OCI-LY1 (cell line): ENCODE results near the gene TAGLN3.

Experiments
- H2AFZ ChIP-seq: fragments of 200-600 bp; sonication (generic), shearing (Covaris generic); 2 replicates; pipeline ENCODE4 v1.6.0; 2014; ENCODE audit warnings: antibody characterized with exemption, mild to moderate bottlenecking, low read length
- H3F3A ChIP-seq: fragments of 200-600 bp; sonication (generic), shearing (Covaris generic); 2 replicates; pipeline ENCODE4 v1.6.0; 2014; ENCODE audit warnings: mild to moderate bottlenecking, antibody characterized with exemption, low read length, moderate library complexity; ENCODE audit not compliant: insufficient read depth
- H3K27ac ChIP-seq: fragments of 200-600 bp; sonication (generic); 2 replicates; pipeline ENCODE4 v1.5.1; 2014; ENCODE audit warnings: low read length, mixed run types, mild to moderate bottlenecking, low read depth; ENCODE audit not compliant: poor library complexity, severe bottlenecking
- H3K27me3 ChIP-seq: fragments of 200-600 bp; sonication (generic); 2 replicates; pipeline ENCODE4 v1.6.0; 2014; ENCODE audit warnings: antibody characterized with exemption, mild to moderate bottlenecking, low read length, moderate library complexity; ENCODE audit not compliant: insufficient read depth
- H3K36me3 ChIP-seq: fragments of 200-600 bp; sonication (generic); 2 replicates; pipeline ENCODE4 v1.6.1; 2014; ENCODE audit warnings: mild to moderate bottlenecking, antibody characterized with exemption, low read length, moderate library complexity, mixed read lengths; ENCODE audit not compliant: insufficient read depth
- H3K4me1 ChIP-seq: fragments of 200-600 bp; sonication (generic); 2 replicates; pipeline ENCODE4 v1.5.1; 2014; ENCODE audit warnings: mild to moderate bottlenecking, low read length, moderate library complexity; ENCODE audit not compliant: insufficient read depth, severe bottlenecking
- H3K4me2 ChIP-seq: fragments of 200-600 bp; sonication (generic), shearing (Covaris generic); 2 replicates; pipeline ENCODE4 v1.6.1; 2014; ENCODE audit warnings: low read length
- H3K4me3 ChIP-seq: fragments of 200-600 bp; sonication (generic); 2 replicates; pipeline ENCODE4 v1.5.1; 2014; ENCODE audit warnings: low read length, low read depth, mild to moderate bottlenecking, mixed read lengths; ENCODE audit not compliant: poor library complexity, severe bottlenecking
- H3K79me2 ChIP-seq: fragments of 200-600 bp; shearing (Covaris generic); 2 replicates; pipeline ENCODE4 v1.6.1; 2016; ENCODE audit warnings: mixed run types, low read length, mixed read lengths; ENCODE audit not compliant: insufficient read depth
- H3K9ac ChIP-seq: fragments of 200-600 bp; sonication (generic), shearing (Covaris generic); 2 replicates; pipeline ENCODE4 v1.6.1; 2014; ENCODE audit warnings: mild to moderate bottlenecking, low read length, mixed read lengths
- H3K9me2 ChIP-seq: fragments of 200-600 bp; sonication (generic), shearing (Covaris generic); 2 replicates; pipeline ENCODE4 v1.6.1; 2014; ENCODE audit warnings: low read depth, mild to moderate bottlenecking, low read length, mixed read lengths
- H3K9me3 ChIP-seq: fragments of 200-600 bp; shearing (Covaris generic); 2 replicates; pipeline ENCODE4 v1.6.1; 2014; ENCODE audit warnings: low read length, mixed read lengths
- H4K20me1 ChIP-seq: fragments of 200-600 bp; sonication (generic), shearing (Covaris generic); 2 replicates; pipeline ENCODE4 v1.6.0; 2016; ENCODE audit warnings: mild to moderate bottlenecking, low read length; ENCODE audit not compliant: insufficient read depth
- EZH2 ChIP-seq: fragments of 200-600 bp; sonication (generic), shearing (Covaris generic); IDR thresholded peaks from 2 replicates; pipeline ENCODE4 v1.8.0; 2017; ENCODE audit warnings: borderline replicate concordance, mixed run types, mild to moderate bottlenecking, antibody characterized with exemption, low read length, moderate library complexity, mixed read lengths
- TF ChIP-seq, protein P1 (sequence below): fragments of 200-600 bp; sonication (generic), shearing (Covaris generic); IDR thresholded peaks from 2 replicates; pipeline ENCODE4 v1.5.1; 2017; ENCODE audit warnings: mild to moderate bottlenecking, antibody characterized with exemption, low read length, moderate library complexity, mixed read lengths

Gene TAGLN3

GRCh38 chr3:112010636-112011035 is 11.9 kb downstream of the TAGLN3 start:
- no peaks in the 10 kb centered on the region for H3K79me2 ChIP-seq
- no peaks in the 10 kb centered on the region for H3K36me3 ChIP-seq
- H3F3A ChIP-seq: no peaks in the 10 kb centered on the region
- H3K27ac ChIP-seq: no peak overlapping the region
- H3K9me2 ChIP-seq: no peaks in the 10 kb centered on the region
- H3K4me3 ChIP-seq: no peak overlapping the region
- no peak for TF ChIP-seq EZH2
- TF ChIP-seq, protein P1, sequence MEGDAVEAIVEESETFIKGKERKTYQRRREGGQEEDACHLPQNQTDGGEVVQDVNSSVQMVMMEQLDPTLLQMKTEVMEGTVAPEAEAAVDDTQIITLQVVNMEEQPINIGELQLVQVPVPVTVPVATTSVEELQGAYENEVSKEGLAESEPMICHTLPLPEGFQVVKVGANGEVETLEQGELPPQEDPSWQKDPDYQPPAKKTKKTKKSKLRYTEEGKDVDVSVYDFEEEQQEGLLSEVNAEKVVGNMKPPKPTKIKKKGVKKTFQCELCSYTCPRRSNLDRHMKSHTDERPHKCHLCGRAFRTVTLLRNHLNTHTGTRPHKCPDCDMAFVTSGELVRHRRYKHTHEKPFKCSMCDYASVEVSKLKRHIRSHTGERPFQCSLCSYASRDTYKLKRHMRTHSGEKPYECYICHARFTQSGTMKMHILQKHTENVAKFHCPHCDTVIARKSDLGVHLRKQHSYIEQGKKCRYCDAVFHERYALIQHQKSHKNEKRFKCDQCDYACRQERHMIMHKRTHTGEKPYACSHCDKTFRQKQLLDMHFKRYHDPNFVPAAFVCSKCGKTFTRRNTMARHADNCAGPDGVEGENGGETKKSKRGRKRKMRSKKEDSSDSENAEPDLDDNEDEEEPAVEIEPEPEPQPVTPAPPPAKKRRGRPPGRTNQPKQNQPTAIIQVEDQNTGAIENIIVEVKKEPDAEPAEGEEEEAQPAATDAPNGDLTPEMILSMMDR: no peak
- no peak overlapping the region for H3K4me2 ChIP-seq
- no peaks in the 10 kb centered on the region; the same call in 1 of the 2 replicates for H3K27me3 ChIP-seq
- peaks cover 4% of the 10 kb centered on the region for H3K4me1 ChIP-seq
- no peak overlapping the region for H3K9ac ChIP-seq
- H3K9me3 ChIP-seq: no peaks in the 10 kb centered on the region
- no peaks in the 10 kb centered on the region for H4K20me1 ChIP-seq
- no peak overlapping the region for H2AFZ ChIP-seq

DNA sequence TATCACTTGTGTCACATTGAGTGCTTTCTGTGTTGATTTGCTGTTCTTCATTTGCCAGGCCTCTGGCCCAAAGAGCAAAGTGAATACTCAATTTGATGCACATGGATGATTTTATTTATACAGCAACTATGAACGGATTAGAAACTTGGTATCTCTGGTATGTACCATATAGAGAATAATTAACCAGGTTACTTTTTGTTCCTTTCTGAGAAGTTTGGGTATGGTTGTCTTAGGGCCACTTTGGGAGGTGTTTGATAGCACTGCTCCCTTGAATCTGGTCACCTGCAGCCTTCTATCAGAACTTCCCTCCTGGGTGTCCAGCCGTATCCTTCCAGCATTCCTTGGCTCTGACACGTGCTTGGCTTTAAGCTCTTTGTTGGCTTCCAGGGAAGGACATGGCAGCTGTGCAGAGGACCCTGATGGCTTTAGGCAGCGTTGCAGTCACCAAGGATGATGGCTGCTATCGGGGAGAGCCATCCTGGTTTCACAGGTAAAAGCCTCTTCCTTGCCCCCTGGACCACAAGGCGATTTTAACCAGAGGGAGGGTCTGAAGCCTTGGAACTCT is 12.7 kb downstream of the TAGLN3 start:
- Histone ChIP-seq H3K4me2 (no peak overlapping the region), H3K9me2 (no peaks in the 10 kb centered on the region), H3F3A (no peaks in the 10 kb centered on the region), H3K27ac (no peak overlapping the region), H3K4me3 (no peak overlapping the region), H3K36me3 (no peaks in the 10 kb centered on the region), H3K79me2 (no peaks in the 10 kb centered on the region), H4K20me1 (no peaks in the 10 kb centered on the region), H3K27me3 (no peaks in the 10 kb centered on the region; the same call in 1 of the 2 replicates), H2AFZ (no peak overlapping the region), H3K4me1 (peaks cover 4% of the 10 kb centered on the region), H3K9me3 (no peaks in the 10 kb centered on the region), H3K9ac (no peak overlapping the region)
- no peak for TF ChIP-seq EZH2
- TF ChIP-seq, protein P1: no peak

DNA sequence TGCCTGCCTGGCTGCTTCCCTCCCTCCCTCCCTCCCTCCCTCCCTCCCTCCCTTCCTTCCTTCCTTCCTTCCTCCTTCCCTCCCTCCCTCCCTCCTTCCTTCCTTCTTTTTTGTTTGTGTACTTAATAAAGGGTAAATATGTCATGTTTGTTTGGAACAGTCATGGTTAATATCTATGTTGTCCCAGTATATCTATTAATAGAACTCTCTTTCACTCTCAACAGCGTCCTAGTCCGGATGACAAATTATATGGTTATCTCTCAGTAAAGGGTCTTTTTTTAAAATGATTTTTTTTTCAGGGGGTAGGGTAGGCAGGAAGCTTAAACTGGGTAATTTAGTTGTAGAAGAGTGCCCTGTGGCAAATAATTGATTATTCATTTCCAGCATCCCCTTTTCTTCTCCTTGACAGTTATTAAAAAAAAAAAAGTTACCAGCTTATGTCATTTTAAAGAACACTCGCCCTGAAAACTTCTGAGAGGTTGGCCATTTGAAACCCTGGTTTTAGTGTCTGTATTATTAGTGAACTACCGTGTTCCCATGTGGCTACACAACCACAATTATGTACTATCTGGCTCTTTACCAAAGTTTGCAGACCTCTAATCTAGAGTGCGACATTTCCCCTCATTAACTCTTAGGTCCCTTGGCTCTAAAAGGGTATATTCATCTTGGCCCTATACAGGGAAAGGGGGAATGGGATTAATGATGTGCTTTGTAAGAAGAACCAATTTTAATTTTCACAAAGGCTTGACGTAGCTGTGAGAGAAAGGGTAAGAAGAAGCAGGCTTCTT is 13.7 kb downstream of the TAGLN3 start:
- Histone ChIP-seq H3K27me3 (no peaks in the 10 kb centered on the region; the same call in 1 of the 2 replicates), H3K4me1 (peaks cover 4% of the 10 kb centered on the region), H3K27ac (no peak overlapping the region), H2AFZ (no peak overlapping the region), H3K4me2 (no peak overlapping the region), H3K36me3 (no peaks in the 10 kb centered on the region), H3K79me2 (no peaks in the 10 kb centered on the region), H4K20me1 (no peaks in the 10 kb centered on the region), H3K9me3 (no peaks in the 10 kb centered on the region), H3K9me2 (no peaks in the 10 kb centered on the region), H3F3A (no peaks in the 10 kb centered on the region), H3K9ac (no peak overlapping the region), H3K4me3 (no peak overlapping the region)
- no peak for TF ChIP-seq EZH2
- TF ChIP-seq, protein P1: no peak
